Mucosa of stomach (tissue), 1 donor: ENCODE measurements around the gene P2RX4.

Experiments
- H3K27me3 ChIP-seq: one replicate; pipeline ENCODE4 v1.7.0; 2013; ENCODE audit warnings: mild to moderate bottlenecking, low read length; ENCODE audit not compliant: control insufficient read depth, insufficient read depth
- H3K36me3 ChIP-seq: one replicate; pipeline ENCODE4 v1.7.0; 2013; ENCODE audit warnings: low read length; ENCODE audit not compliant: control insufficient read depth, insufficient read depth
- H3K4me1 ChIP-seq: one replicate; pipeline ENCODE4 v1.7.0; 2013; ENCODE audit warnings: mild to moderate bottlenecking, low read length; ENCODE audit not compliant: control insufficient read depth, insufficient read depth
- H3K4me3 ChIP-seq: one replicate; pipeline ENCODE4 v1.7.0; 2013; ENCODE audit warnings: low read length
- H3K9ac ChIP-seq: one replicate; pipeline ENCODE4 v1.7.0; 2013; ENCODE audit warnings: mild to moderate bottlenecking, low read length, moderate library complexity
- H3K9me3 ChIP-seq: one replicate; pipeline ENCODE4 v1.7.0; 2013; ENCODE audit warnings: mild to moderate bottlenecking, low read length, moderate library complexity; ENCODE audit not compliant: control insufficient read depth
- donor health status: Pancreatic carcinoma.

The P2RX4 gene

DNA sequence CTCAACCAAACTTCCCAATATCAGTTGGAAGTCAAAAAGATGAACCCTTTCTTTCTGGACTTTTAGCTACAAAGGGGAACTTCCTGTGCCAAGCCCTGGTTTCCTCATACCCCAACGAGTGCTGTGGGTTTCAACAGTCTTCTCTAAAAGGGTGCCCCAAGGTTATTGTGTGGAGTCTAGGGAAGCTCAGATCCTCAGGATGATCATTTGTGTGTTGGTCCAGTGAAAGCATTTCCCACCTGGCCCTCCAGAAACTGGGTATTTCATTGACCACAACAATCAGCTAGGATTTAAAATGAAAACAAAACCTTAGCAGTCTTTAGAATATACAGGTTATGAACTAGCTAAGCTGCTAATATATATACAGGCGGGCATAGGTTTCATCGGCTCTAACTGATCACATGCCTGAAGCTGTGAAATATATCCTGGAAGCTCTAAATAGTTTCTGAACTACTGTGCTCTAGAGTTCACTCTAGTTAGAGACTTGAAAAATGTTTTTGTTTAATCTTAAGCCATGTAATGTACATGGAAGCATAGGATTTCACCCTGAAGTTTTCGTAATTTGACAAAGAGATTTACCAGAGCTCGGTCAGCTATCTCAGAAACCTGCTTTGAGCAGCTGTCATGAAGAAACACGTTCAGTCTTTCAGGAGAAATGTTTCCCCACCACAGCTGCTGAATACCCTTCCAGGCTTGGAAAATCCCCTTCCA, 29.6 kb downstream of the P2RX4 start:
- H3K27me3 ChIP-seq = no peaks in the 10 kb centered on the region
- H3K4me3 ChIP-seq = no peak overlapping the region
- peaks cover 3% of the 10 kb centered on the region for H3K36me3 ChIP-seq

DNA sequence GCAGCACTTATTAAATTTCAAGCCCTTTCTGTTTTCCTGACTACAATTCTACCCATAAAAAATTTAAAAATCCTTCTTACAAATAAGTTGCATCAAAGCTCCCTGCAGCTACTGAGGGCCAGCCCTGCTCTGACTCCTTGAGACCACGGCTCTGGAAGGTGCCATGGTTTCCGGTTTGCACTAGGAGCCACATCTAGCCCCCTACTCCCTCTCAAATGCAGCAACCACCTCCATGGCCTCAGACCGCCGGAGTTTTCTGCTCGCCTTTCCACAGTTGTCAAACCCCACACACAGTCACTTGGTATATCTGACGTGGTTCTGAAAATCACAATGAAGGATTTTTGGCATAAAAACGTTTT, 30.1 kb downstream of the P2RX4 start:
- Histone ChIP-seq H3K9me3 (no peaks in the 10 kb centered on the region), H3K36me3 (peaks cover 3% of the 10 kb centered on the region), H3K9ac (no peak overlapping the region), H3K4me1 (peaks cover 7% of the 10 kb centered on the region), H3K4me3 (no peak overlapping the region), H3K27me3 (no peaks in the 10 kb centered on the region)

More for the DNA sequence above, 29.6 kb downstream of the P2RX4 start:
- H3K9ac ChIP-seq = no peak overlapping the region
- H3K9me3 ChIP-seq = no peaks in the 10 kb centered on the region
- H3K4me1 ChIP-seq = peaks cover 7% of the 10 kb centered on the region

DNA sequence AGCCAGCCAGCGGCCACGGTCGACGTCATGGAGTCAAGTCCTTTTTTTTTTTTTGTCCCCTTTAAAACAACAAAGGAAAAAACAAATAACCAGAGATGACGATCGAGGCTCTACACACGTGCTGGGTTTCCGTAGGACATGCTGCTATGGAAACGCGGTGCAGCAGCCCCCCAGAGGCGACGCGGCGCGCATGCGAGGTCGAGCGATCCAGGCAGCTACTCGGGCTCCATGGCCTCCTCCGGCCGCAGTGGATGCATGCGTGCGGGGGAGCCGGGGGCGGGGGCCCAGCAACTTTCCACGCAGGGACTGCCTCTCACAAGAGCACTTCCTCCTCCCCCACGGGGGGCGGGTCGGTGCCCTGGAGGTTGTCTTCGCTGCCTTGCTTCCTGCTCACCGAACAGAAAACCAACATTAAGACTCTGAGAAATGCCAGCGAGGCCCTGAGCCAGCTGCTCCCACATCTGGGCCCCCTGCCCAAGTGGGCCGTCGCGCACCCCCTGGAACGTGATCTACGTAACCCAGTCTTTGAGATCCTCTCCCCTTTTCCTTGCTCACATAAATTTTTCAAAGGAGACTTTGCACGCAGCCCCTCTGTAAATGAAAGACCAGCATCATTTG, 30.7 kb downstream of the P2RX4 start:
- peaks cover 7% of the 10 kb centered on the region for H3K4me1 ChIP-seq
- H3K4me3 ChIP-seq = no peak overlapping the region
- no peak overlapping the region for H3K9ac ChIP-seq
- no peaks in the 10 kb centered on the region for H3K9me3 ChIP-seq
- H3K27me3 ChIP-seq = no peaks in the 10 kb centered on the region
- peaks cover 3% of the 10 kb centered on the region for H3K36me3 ChIP-seq

GRCh38 chr12:121241156-121241970, 31.4 kb downstream of the P2RX4 start:
- Histone ChIP-seq H3K9me3 (no peaks in the 10 kb centered on the region), H3K4me3 (no peak overlapping the region), H3K36me3 (no peaks in the 10 kb centered on the region), H3K9ac (no peak overlapping the region), H3K4me1 (peaks cover 7% of the 10 kb centered on the region), H3K27me3 (no peaks in the 10 kb centered on the region)

- Histone ChIP-seq H3K4me1 (peaks cover 6% of the 10 kb centered on the region), H3K4me3 (no peak overlapping the region), H3K36me3 (no peaks in the 10 kb centered on the region), H3K9ac (no peak overlapping the region), H3K27me3 (no peaks in the 10 kb centered on the region), H3K9me3 (no peaks in the 10 kb centered on the region)
These were observed 35.1 kb downstream of the P2RX4 start for GRCh38 chr12:121245031-121245430.

GRCh38 chr12:121245951-121246350, 36.0 kb downstream of the P2RX4 start:
- Histone ChIP-seq H3K27me3 (no peaks in the 10 kb centered on the region), H3K36me3 (no peaks in the 10 kb centered on the region), H3K9me3 (no peaks in the 10 kb centered on the region), H3K4me1 (peaks cover 6% of the 10 kb centered on the region), H3K9ac (no peak overlapping the region), H3K4me3 (no peak overlapping the region)

DNA sequence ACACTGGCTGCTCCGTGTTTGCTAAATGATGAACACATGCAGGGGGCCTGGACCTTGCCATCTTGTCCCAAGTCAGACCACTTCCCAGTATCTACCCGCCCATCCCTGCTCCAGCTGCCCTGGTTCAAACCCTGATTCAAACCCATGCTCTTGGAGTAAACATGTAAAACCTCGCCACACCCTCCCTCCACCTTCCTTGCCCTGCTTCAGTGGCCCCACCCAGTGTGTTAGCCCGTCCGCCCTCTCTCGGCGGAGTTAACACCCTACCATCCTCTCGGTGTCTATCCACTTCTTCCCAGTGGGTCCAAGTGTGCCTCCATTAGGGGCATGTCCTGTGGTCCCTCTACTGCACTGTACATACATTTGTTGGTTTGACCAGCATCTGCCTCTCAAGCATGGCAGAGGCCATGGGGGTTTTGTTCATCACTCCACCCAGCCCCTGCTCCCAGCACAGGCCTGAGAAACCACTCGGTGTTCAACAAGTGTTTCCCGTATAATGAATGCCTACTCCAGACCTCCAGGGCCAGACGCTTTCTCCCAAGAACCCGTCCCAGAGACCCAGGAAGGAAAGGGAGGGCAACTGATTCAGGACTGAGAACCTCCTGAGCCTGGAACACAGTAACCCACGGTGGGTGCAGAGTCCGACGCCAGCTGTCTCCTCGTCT, 37.1 kb downstream of the P2RX4 start:
- Histone ChIP-seq H3K9ac (no peak overlapping the region), H3K27me3 (no peaks in the 10 kb centered on the region), H3K4me3 (no peak overlapping the region), H3K9me3 (no peaks in the 10 kb centered on the region), H3K4me1 (peaks cover 6% of the 10 kb centered on the region), H3K36me3 (no peaks in the 10 kb centered on the region)

- Histone ChIP-seq H3K27me3 (no peaks in the 10 kb centered on the region), H3K4me1 (peaks cover 6% of the 10 kb centered on the region), H3K9me3 (no peaks in the 10 kb centered on the region), H3K4me3 (no peak overlapping the region), H3K9ac (no peak overlapping the region), H3K36me3 (peaks cover 10% of the 10 kb centered on the region)
These were observed 38.7 kb downstream of the P2RX4 start for GRCh38 chr12:121248622-121249021.

- Histone ChIP-seq H3K9me3 (no peaks in the 10 kb centered on the region), H3K36me3 (peaks cover 10% of the 10 kb centered on the region)
These were observed 40.4 kb downstream of the P2RX4 start for GRCh38 chr12:121250359-121250758.

GRCh38 chr12:121251838-121252237, 41.9 kb downstream of the P2RX4 start:
- Histone ChIP-seq H3K27me3 (no peaks in the 10 kb centered on the region), H3K9me3 (no peaks in the 10 kb centered on the region), H3K36me3 (peaks cover 10% of the 10 kb centered on the region), H3K4me3 (no peak overlapping the region), H3K9ac (no peak overlapping the region), H3K4me1 (peaks cover 4% of the 10 kb centered on the region)

More at GRCh38 chr12:121250359-121250758, 40.4 kb downstream of the P2RX4 start:
- H3K4me3 ChIP-seq = no peak overlapping the region
- no peaks in the 10 kb centered on the region for H3K27me3 ChIP-seq
- peaks cover 6% of the 10 kb centered on the region for H3K4me1 ChIP-seq
- no peak overlapping the region for H3K9ac ChIP-seq

GRCh38 chr12:121252712-121253345, 42.9 kb downstream of the P2RX4 start:
- H3K4me3 ChIP-seq = no peak overlapping the region
- no peaks in the 10 kb centered on the region for H3K9me3 ChIP-seq
- no peaks in the 10 kb centered on the region for H3K27me3 ChIP-seq
- peaks cover 10% of the 10 kb centered on the region for H3K36me3 ChIP-seq
- no peaks in the 10 kb centered on the region for H3K4me1 ChIP-seq
- H3K9ac ChIP-seq = no peak overlapping the region
